Peyer's patch (tissue), 4 donors: ENCODE results near the gene FGFR2.

Source experiments
- POLR2A ChIP-seq, 2 donors: fragments of 450-650 bp; IDR thresholded peaks; one replicate each; pipeline ENCODE4 v1.5.1; 2017; ENCODE audit warnings: antibody characterized with exemption in 2 of 2, mild to moderate bottlenecking in 2 of 2, moderate library complexity in 2 of 2
- TF ChIP-seq, protein P1 (sequence below), 6 experiments: fragments of 450-650 bp in 4 of 6; fragments of 200-600 bp in 2 of 6; sonication (generic) in 1 of 6; IDR thresholded peaks; one replicate each; pipeline ENCODE4 v1.5.1; 2017 to 2019; ENCODE audit warnings: antibody characterized with exemption in 6 of 6, mild to moderate bottlenecking in 3 of 6, moderate library complexity in 1 of 6

DNA sequence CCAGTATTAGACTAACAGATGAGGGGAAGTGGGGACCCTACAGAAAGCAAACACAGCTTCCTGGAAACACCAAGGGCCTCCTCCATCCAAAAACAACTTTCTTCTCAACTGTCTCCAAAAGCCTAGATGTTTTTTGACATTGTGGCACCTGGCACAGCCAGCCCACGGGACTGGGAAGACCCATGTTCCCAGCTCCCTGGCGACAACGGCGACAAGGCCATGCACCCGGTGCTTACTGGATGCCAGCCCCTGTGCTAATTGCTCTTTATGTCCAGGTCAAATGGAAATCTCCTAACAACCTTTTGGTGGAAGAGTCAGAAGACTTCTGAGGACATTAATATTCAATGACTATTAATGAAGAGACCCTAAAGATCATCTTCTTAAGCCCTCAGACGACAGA is 7.1 kb downstream of the FGFR2 start:
- TF ChIP-seq, protein P1, sequence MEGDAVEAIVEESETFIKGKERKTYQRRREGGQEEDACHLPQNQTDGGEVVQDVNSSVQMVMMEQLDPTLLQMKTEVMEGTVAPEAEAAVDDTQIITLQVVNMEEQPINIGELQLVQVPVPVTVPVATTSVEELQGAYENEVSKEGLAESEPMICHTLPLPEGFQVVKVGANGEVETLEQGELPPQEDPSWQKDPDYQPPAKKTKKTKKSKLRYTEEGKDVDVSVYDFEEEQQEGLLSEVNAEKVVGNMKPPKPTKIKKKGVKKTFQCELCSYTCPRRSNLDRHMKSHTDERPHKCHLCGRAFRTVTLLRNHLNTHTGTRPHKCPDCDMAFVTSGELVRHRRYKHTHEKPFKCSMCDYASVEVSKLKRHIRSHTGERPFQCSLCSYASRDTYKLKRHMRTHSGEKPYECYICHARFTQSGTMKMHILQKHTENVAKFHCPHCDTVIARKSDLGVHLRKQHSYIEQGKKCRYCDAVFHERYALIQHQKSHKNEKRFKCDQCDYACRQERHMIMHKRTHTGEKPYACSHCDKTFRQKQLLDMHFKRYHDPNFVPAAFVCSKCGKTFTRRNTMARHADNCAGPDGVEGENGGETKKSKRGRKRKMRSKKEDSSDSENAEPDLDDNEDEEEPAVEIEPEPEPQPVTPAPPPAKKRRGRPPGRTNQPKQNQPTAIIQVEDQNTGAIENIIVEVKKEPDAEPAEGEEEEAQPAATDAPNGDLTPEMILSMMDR (IDR thresholded peaks at IDR 0.05): no peak
- no peak for TF ChIP-seq POLR2A (IDR thresholded peaks at IDR 0.05)
